MCF 10A (cell line): ENCODE results near the gene UBE2QL1. TPM values are rescaled to one million over a fixed set of nuclear protein-coding genes. Genes with fewer than 3 reads are reported as not detected.

ENCODE experiments used
- BruUV-seq: library from RNA; stranded (reverse); fragments of 400-500 nt; replicated peaks from 2 replicates; lab custom pipeline; 2021; lab: Mats Ljungman, UMichigan
- CTCF ChIA-PET: fragments of 300-600 bp; sonication (Branson Sonifier 250); formaldehyde crosslinking; extraction: SDS; loops from one replicate; lab custom pipeline; 2021; ENCODE audit warnings: antibody characterized with exemption, inconsistent platforms; lab: Yijun Ruan, JAX
- POLR2A ChIA-PET: fragments of 300-600, 350-650 bp; sonication (Branson Sonifier 250); formaldehyde crosslinking; extraction: SDS; loops from one replicate; lab custom pipeline; 2020; ENCODE audit warnings: antibody characterized with exemption, inconsistent platforms; lab: Yijun Ruan, JAX
- DNase-seq: peaks from one replicate; pipeline ENCODE4 v3.0.0-alpha.2; 2018; ENCODE audit not compliant: unreplicated experiment
- H3K27ac Mint-ChIP-seq: one replicate; pipeline ENCODE4 v1.8.0; 2022; ENCODE audit warnings: mild to moderate bottlenecking, low read depth, mixed read lengths; ENCODE audit not compliant: unreplicated experiment
- H3K27me3 Mint-ChIP-seq: one replicate; pipeline ENCODE4 v1.8.0; 2022; ENCODE audit warnings: mixed read lengths; ENCODE audit not compliant: insufficient read depth, unreplicated experiment
- H3K36me3 Mint-ChIP-seq: one replicate; pipeline ENCODE4 v1.8.0; 2022; ENCODE audit warnings: mild to moderate bottlenecking, moderate library complexity, mixed read lengths; ENCODE audit not compliant: insufficient read depth, unreplicated experiment
- H3K4me1 Mint-ChIP-seq: one replicate; pipeline ENCODE4 v1.8.0; 2022; ENCODE audit warnings: mixed read lengths; ENCODE audit not compliant: insufficient read depth, unreplicated experiment
- H3K4me3 Mint-ChIP-seq: one replicate; pipeline ENCODE4 v1.8.0; 2022; ENCODE audit warnings: mild to moderate bottlenecking, moderate library complexity, mixed read lengths; ENCODE audit not compliant: unreplicated experiment
- H3K9me3 Mint-ChIP-seq: one replicate; pipeline ENCODE4 v1.8.0; 2022; ENCODE audit warnings: mixed read lengths; ENCODE audit not compliant: unreplicated experiment
- intact Hi-C: fragments of 100-400 bp; cut with micrococcal nuclease; formaldehyde crosslinking; loops from 2 replicates; pipeline ENCODE4 v1.14.1; 2022
- total RNA-seq: library from RNA; stranded (reverse); gene quantifications from 2 replicates; pipeline ENCODE4 v1.2.3, GENCODE V29; 2022
- TF ChIP-seq, protein P1 (sequence below): fragments of 200-600 bp; IDR thresholded peaks from one replicate; pipeline ENCODE4 v1.8.0; 2022; ENCODE audit warnings: antibody characterized with exemption, mild to moderate bottlenecking; ENCODE audit not compliant: unreplicated experiment

UBE2QL1 gene
- total RNA-seq, 1 experiment from 2014 or later: not detected

DNA sequence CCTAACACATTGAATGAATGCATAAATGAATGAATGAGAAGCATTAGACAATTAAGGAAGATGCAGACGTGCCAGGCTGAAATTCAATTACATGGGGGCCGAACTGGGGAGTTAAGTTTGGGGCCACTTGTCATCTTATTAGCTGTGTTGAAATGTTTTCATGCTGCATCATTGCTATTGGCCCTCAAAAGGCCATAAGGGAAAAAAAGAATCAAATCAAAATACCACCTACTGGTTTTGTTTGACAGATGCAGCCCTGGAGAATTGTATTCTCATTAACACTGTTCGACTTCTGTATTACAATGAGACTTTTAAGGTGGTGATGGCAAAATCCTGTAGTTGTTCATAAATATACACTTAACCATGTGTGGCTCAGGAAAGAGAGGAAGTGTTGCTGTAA lies 38.4 kb downstream of the UBE2QL1 start:
- BruUV-seq: no TSS peak
- CTCF ChIA-PET: interaction anchor here (0.9 kb wide), 1 partner anchor 990 kb away, joined by 3 read pairs; no protein-coding TSS in a partner anchor
- TF ChIP-seq, protein P1, sequence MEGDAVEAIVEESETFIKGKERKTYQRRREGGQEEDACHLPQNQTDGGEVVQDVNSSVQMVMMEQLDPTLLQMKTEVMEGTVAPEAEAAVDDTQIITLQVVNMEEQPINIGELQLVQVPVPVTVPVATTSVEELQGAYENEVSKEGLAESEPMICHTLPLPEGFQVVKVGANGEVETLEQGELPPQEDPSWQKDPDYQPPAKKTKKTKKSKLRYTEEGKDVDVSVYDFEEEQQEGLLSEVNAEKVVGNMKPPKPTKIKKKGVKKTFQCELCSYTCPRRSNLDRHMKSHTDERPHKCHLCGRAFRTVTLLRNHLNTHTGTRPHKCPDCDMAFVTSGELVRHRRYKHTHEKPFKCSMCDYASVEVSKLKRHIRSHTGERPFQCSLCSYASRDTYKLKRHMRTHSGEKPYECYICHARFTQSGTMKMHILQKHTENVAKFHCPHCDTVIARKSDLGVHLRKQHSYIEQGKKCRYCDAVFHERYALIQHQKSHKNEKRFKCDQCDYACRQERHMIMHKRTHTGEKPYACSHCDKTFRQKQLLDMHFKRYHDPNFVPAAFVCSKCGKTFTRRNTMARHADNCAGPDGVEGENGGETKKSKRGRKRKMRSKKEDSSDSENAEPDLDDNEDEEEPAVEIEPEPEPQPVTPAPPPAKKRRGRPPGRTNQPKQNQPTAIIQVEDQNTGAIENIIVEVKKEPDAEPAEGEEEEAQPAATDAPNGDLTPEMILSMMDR: no peak
- no peak for DNase-seq
- Mint-ChIP-seq H3K27me3 (peaks cover 70% of the 10 kb centered on the region), H3K36me3 (no peaks in the 10 kb centered on the region), H3K4me3 (no peak overlapping the region), H3K4me1 (no peaks in the 10 kb centered on the region), H3K9me3 (no peaks in the 10 kb centered on the region), H3K27ac (no peak overlapping the region)
- intact Hi-C loops: no loop called here
- POLR2A ChIA-PET: no interaction called here

DNA sequence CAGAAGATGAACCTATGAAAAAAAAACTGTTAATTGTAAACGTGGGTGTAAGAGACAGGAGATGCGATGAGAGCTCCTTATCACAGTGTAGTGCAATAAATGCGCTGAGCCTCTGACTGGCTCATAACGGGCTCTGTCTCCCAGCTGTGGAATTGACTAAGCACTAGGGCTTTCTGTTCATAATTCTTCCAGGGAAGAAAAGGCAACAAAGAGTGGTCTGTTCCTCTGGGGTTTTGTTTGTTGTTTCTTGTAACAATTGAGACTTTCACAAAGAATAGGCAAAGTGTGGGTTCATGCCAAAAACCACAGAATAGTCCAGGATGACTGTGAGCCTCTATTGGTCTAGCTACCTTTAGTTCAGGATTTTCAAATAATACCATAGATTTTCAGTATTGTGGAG lies 39.4 kb downstream of the UBE2QL1 start:
- H3K27ac Mint-ChIP-seq: no peak overlapping the region
- H3K36me3 Mint-ChIP-seq: no peaks in the 10 kb centered on the region
- intact Hi-C loops: no loop called here
- TF ChIP-seq, protein P1: no peak
- no peaks in the 10 kb centered on the region for H3K4me1 Mint-ChIP-seq
- no peaks in the 10 kb centered on the region for H3K9me3 Mint-ChIP-seq
- peaks cover 77% of the 10 kb centered on the region for H3K27me3 Mint-ChIP-seq
- no TSS peak for BruUV-seq
- no peak overlapping the region for H3K4me3 Mint-ChIP-seq
- ChIA-PET CTCF (interaction anchor here (0.7 to 1.3 kb wide), 3 partner anchors 18 to 774 kb away, joined by 3 to 7 read pairs (median 5); no protein-coding TSS in a partner anchor), POLR2A (no interaction called here)
- no peak for DNase-seq

DNA sequence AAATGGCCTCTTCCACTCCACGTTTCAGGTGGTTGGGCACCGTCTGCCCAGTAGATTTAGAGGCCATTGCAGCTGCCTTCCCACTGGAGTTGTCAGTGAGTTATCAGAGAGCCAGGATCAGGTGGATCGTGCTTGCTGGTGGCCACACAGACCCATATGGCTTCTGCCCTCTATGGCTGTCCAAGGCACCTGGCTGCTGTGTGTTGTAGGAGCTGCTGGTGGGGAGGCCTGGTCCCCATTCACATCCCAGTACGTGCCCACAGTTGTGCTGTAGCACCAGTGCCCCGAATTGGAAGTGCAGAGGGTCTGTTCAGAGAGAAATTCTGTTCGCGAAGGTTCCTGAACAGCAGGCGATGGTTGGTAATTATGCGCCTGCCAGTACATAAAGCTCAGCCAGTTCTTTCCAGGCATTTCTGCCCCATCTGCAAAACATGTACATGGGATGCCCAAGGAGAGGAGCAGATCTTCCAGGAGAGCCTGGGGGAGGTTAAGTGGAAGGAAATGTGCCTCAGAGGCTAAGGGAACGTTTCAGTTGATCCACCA lies 41.1 kb downstream of the UBE2QL1 start:
- Mint-ChIP-seq H3K36me3 (no peaks in the 10 kb centered on the region), H3K4me1 (no peaks in the 10 kb centered on the region), H3K4me3 (no peak overlapping the region), H3K27me3 (peaks cover 68% of the 10 kb centered on the region), H3K27ac (no peak overlapping the region), H3K9me3 (no peaks in the 10 kb centered on the region)
- ChIA-PET CTCF (interaction anchor here (0.6 kb wide), 1 partner anchor 1205 kb away, joined by 4 read pairs; no protein-coding TSS in a partner anchor), POLR2A (no interaction called here)
- DNase-seq: no peak
- no TSS peak for BruUV-seq
- intact Hi-C loops: loop anchor here (10.0 kb wide), 1 partner anchor 255 kb away; no protein-coding TSS in a partner anchor
- TF ChIP-seq, protein P1: no peak

GRCh38 chr5:6490246-6490645 lies 41.6 kb downstream of the UBE2QL1 start:
- no peak for DNase-seq
- POLR2A ChIA-PET: no interaction called here
- BruUV-seq: no TSS peak
- Mint-ChIP-seq H3K27me3 (peaks cover 68% of the 10 kb centered on the region), H3K9me3 (no peaks in the 10 kb centered on the region), H3K4me3 (no peak overlapping the region), H3K4me1 (no peaks in the 10 kb centered on the region), H3K36me3 (no peaks in the 10 kb centered on the region), H3K27ac (no peak overlapping the region)
- intact Hi-C loops: loop anchor here (10.0 kb wide), 1 partner anchor 255 kb away; no protein-coding TSS in a partner anchor
- TF ChIP-seq, protein P1: no peak
- CTCF ChIA-PET: no interaction called here
